GM21723 (cell line): Measurements from ENCODE around the gene LAMA1.

Source experiments
- ATAC-seq: cut with Tn5 transposase; IDR thresholded peaks from one replicate; pipeline ENCODE4 v1.9.1; 2021; ENCODE audit warnings: mild to moderate bottlenecking, moderate library complexity; ENCODE audit not compliant: unreplicated experiment

The LAMA1 gene

DNA sequence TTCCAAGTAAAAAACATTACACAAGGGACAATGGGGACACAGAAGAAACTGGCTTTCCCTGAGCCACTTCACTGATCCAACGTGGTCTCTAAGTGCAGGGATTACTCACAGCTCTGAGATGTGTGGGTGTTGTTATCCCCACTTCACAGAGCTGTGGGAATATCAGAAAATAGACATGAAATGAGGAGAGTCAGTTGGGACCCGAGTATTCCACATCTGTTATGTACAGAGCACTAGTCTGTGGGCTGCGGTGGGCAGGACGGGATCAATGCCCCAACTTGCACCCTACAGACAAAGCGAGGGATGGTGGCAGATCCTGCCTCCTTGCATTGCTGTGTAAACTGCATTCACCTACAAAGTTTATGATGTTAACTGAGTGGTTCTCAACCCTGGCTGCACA, 11.7 kb downstream of the LAMA1 start:
- no peak for ATAC-seq

DNA sequence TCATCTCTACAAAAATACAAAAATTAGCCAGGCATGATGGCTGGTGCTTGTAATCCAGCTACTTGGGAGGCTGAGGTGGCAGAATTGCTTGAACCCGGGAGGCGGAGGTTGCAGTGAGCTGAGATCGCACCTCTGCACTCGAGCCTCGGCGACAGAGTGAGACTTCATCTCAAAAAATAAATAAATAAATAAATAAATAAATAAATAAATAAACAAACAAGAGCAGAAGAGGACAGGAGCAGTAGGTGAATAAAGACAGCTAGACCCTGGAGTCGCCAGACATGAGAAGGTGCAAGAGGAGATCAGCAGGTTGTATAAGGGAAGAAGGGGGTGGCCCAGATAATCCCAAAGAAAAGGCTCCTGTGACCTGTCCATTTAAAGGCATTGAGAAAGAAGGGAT, 12.3 kb downstream of the LAMA1 start:
- ATAC-seq: no peak

DNA sequence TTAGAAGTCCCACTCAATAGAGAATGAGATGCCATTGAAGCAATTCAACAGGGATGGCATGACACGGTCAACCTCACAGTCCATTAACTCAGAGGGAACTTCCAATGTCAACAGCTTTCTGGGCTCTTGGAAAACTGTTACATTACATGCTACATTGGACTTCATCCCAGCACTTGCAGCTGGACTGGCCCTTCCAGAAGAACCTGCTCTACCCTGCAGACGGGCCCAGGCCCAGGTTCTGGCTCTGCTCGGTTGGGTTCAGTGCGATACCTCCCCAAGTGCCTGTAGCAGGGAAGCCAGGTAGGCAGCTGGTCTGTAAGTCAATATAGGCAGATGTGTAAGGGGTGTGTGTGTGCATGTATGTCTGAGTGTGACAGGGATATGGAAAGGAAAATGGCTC, 12.9 kb downstream of the LAMA1 start:
- ATAC-seq: no peak

DNA sequence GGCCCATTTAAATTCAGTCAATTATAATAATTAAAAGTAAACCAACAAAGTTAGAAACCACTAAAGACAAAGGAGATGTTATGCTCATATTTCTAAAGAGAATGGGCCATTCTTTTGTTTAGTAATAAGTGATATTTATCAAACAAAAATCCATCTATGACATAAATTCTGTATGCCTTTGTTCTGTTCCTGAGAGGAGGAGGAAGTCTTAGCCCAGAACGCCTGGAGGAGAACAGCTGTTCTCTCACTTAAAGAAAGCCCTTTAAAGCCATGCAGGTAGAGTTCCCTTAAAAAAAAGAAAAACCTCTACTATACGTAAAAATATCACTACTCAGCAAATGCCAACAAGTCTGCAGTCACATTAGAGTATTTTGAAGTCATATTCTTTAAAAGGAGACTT, 15.5 kb downstream of the LAMA1 start:
- ATAC-seq: no peak

DNA sequence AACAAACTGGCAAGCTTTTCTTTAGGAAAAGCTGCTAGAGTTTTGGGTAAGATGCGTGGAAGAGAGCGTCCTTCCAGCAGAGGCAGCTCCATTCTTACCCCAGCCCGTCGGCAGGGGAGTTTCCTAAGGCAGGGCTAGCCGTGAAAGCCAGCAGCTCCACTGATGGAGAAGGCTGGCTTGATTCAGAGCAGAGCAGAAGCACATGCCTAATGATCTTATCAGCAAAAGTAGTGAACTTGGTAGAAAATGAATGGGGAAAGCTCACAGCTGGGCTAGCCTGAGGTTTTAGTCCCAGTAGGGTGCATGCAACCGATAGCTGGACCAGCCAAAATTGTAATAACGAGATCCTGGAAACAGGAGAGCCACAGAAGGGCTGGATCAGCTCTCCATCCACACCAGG, 20.8 kb downstream of the LAMA1 start:
- ATAC-seq: no peak

DNA sequence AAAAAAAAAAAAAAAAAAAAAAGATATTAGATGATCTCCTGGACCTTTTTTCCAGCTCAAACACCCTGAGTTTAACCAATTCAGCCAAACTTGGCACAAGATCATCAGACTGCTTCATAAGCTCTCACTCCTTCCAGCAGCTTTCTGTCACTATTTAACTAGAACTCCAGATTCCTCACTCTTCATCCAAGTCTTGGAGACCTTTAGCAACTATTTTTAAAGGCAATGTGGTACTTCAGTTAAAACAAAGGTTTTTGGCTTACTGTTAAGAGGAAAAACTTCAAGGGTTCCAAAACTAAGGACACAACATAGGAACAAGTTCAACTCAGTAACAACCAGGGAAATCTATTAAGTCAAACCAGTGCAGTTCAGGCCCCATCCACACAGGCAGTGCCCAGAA, 23.2 kb downstream of the LAMA1 start:
- no peak for ATAC-seq

DNA sequence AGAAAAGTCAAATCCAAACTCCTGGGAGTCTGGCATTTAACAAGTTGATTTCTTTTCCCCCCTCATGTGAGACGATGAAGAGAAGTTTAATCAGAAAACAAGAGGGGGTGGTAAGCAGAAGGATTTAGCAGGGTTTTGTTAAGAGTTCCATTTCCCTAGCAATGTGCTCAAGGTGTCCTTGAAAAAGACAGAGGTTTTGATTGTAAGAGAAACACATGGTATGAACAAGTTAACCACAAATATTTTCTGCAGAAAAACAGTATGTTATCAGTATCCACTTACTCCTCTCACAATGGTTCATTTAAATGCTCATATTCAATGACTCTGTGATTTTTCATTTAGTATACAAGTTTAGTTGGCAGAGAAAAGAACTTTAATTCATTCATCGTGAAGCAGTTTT, 26.8 kb downstream of the LAMA1 start:
- no peak for ATAC-seq

DNA sequence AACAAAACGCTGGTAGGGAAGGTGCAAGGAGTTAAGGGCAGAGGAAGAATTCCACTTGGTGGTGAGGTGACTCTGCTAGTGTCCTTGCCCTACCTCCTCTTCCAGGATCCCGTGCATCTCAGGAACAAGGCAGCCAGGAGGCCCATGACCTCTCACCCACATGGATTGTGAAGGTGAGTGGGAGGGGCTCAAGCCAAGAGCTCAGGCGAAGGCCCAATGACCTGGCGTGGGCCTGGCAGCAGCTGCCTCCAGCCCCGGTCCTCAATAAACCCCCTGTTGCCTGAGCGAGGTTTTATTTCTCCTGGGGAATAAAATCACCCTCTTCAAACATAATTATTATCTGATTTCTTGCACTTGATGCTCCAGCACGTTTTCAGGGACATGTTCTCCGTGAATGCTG, 28.2 kb downstream of the LAMA1 start:
- no peak for ATAC-seq

DNA sequence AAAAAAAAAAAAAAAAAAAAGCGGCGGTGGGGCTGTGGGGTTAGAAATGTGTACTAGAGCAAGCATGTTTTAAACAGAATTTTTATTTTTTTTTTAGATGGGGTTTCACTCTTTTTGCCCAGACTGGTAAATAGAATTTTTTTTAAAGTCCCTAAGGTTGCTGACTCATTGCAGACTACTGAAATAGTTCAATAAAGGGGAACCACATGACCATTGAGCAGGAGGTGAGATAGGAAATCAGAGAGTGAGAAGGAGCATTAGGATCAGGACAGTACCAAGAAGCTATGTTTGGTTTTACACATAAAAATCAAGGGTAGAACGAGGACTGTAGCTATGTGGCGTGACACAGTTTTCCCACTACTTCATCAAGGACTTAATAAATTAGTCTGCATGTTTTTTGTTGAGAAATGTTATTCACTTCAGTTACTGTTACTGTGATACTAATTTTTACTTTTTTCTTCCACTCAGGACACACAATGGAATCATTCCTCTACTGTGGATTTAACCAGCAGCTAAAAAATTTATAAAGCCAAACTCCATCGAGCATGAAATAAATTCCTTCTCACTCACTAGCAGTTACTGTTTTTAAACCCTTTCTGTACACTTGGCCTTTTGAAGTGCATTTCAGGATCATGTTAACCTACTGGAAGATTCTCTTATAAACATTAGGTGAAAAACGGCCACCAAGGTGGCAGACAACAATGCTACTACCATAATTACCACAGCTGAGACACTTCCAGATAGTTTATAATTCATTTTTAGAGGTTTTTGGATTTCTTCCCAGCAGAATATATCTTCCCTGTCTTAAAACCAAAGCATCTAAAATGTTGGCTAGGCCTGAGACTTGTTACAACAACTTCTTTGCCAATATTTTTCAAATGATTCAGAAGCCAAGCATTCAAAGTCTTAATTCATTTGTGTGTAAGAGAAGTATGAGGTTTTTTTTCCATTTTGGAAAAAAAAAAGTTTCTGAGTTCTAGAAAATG, 33.2 kb downstream of the LAMA1 start:
- no peak for ATAC-seq

DNA sequence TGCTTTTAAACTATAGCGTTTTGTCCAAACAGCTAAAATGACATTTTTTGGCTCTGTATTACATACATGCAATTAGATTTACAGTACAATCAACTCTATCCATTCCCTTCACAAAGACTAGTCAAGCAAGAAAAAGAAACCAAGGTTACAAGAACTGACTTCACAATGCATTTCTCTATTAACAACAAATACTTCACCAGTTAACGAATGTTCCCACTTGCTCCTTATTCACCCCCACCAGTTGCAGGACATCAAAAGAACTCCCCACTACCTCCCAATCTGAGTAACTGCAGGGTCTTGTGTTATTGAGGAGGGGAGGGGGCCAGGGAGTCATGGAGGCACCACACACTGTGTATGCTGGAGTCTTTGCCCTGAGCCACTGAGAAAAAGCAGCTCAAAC, 34.9 kb downstream of the LAMA1 start:
- no peak for ATAC-seq

DNA sequence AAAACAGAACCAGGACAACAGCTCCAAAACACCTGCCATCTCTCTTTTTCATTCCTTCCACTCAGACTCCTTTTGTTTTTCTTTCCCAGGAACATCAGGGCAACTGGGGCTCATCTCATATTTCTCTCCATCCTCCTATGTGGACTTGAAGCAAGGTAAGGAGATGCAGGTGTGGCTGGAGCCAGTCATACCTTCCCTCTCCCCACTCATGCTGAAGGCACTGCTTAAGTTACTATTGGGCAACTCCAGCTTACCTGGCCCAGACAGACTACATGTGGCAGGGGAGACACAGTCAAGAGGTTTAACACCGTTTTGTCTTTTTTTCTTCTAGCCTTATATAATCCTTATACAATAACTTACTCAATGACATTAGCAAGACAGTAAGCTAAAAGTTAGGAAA, 38.4 kb downstream of the LAMA1 start:
- ATAC-seq: no peak

DNA sequence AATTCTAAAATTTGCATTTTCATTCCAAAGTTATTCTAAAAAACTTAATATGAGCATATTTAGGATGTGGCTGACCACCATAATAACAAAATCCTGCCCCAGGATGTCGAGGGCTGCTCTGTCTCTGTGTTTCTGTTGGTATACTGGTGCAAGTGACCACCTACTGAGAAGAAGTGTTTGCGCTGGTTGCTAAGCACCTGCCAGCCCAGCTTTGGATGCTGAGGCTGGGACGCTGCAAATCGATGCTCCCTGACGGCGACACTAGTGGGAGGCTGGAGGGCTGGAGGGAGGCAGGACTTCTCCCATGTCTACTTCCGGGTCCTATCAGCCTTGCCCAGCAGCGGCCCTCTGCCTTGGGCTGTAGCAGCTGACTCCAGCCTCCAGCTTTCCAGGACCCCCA, 45.0 kb downstream of the LAMA1 start:
- ATAC-seq: no peak

DNA sequence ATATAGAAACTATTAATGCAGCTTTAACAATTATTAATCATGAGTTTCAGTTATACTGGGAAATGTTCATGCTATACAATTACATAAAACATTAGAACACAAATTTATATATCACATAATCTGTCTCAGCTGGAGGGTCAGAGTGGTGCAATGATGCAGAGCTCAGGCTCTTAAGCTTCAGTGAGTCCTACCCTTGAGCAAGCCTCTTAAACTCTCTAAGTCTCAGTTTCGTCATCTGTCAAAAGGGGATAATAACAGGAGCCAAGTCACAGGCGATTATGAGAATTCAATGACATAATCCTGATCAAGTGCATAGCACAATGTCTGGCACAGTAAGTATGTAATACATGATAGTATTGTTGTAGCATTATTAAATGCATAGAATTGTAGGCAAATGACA, 46.0 kb downstream of the LAMA1 start:
- ATAC-seq: no peak

DNA sequence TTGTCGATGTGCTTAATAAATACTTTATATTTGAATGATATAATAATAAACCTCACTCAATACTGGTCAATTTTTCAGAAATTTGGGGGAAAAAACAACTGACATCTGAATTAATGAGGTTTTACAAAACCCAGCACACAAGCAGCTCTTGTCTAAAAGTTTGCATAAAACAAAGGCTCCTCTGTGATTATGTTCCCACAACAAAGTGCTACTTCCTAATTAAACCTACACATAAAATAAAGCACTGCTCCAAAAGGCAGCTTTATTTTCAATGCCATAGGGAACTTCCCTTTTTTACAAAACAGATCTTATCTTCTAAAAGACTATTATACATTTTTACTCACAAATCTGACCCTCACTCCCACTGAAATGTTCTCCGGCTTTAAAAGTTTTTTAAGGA, 47.1 kb downstream of the LAMA1 start:
- ATAC-seq: no peak

DNA sequence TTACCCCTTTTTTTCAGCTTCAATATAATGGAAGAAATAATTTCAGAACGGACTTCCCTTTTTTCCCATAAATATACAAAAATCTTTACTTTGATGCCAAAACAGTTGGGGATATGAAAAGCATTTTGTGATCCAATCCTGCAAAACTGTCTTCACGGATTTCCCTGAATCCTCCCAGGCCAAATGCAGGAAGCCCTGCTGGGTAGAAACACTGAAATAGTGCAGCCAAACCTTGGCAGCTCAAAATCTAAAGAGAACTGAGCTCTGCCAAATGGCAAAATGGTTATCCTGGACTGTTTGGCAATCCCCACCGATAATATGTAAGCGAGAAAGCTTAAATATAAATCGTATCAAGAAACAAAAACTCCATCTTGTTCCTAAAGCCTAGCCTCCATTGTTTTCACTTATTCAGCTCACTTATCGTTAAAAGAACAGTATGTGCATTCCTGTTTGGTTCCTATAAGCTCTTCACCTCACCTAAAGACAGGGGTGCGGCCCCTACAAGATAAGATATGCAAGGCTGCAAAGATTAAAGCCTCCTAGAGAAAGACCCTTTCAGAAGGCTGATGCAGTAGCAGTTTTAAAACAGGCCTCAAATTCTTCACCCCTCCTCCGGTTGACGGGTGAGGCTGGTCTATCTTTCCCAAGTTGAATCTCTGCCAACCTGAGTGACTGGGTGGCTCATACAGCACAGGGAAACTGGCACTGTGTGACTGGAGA, 48.6 kb downstream of the LAMA1 start:
- no peak for ATAC-seq

DNA sequence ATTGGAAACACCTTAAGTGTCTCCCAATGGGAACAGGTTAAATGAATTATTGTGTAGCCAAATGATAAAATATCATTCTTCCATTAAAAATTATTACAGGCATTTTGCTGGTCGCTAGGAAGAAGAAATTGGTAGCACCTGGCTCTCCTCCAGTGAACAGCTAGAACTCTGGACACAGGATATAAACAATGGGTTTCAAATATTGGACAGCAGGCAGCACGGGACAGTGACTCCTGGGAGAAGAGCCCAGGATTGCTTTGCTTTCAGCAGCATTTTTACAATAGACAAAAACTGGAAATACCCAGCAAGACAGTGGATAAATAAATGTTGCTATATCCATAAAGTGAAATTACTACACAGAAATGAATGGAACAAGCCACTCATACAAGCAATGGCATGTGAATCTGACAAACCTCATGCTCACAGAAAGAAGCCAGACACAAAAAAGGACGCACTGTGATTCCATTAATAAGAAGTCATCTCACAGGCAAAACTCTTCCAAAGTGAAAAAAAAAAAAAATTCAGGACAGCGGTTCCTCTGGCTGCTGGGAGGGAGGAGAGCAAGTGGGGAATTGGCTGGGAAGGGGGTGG, 50.5 kb downstream of the LAMA1 start:
- no peak for ATAC-seq

DNA sequence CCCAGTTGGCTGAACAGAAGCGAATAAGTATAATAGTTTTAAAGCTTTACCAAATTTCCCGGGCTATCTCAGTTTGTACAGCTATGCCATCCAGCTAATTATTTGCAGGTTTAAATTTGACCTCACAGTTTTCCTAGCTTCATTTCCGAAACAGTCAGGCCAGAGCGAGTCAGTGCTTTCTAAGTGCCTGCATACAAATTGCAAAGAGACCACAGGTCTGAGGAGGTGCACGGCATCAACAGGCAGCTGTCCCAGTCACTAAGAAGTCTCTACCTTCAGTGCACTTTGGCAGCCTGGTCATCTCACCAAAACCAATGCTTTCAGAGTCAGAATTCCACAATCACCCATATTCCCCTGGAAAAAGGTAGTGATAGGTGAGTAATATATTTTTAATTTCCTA, 51.9 kb downstream of the LAMA1 start:
- ATAC-seq: no peak

DNA sequence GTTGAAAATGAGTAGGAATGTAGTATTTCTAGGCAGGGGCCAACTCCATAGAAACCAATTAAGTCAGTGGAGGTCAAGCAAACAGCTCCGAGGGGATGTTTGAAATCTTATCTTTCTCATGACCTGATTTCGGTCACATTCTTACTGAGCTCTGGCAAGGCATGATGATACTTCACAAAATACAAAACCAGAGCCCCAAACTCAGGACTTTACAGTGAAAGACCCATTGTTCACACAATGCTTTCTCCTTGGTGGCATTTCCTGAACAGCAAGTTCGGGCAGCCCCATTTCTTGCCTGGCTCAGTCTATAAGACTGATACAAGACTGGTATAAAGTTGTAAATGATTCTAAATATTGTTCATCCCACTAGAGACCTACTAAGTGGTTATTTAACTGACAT, 53.3 kb downstream of the LAMA1 start:
- no peak for ATAC-seq

DNA sequence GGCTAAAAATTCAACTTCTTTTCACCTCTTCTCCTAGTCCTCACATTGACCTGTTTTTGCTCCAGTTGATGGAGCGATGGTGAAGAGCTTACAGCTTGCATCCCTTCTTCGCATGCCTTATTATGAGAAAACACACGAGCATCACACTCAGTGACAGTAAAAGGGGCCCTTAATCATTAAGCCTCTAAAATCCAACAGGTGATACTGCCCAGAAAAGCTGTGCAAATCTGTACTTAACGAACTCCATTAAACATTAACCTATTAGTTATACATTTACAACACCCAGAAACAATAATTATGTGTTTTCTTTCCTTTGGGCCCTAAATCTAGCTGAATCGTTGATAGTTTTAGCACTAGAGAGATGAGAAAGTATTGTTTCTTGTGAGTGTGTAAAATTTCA, 54.8 kb downstream of the LAMA1 start:
- ATAC-seq: no peak

DNA sequence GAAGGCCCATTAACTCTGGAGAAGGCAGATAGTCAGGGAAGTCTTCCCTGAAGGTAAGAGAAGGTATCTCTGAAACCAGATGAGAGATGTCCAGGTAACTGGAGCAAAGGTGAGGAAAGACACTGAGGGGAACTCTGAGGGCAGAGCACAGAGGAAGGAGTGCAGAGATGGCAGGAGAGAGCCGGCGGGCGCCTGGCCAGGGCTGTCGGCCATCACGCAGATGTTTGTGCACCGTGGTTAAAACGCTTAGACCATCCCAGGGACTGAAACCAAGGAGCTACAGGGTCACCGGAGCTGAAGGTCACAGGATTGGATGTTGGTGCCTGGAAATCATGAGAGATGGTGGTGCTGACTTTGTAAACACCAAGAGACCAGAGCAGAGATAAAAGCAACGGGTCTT, 55.4 kb downstream of the LAMA1 start:
- ATAC-seq: no peak

DNA sequence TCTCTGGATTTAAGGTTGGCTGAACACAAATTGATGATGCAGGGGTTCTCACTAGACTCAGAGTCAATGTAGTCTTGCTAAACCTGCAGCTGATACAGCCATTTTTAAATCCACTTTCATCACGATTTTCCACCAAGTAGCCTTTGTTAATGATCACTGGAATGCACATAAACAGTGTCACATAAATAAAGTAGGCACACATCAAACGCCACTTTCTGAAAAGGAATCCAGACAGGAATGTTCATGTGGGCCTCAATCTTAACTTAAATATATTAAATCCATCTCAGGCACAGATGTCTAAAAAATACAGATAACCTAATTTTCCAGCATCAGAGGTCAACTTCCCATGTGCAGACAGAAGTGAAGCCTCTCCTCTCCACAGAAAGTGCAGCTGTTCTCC, 58.3 kb downstream of the LAMA1 start:
- ATAC-seq: no peak

DNA sequence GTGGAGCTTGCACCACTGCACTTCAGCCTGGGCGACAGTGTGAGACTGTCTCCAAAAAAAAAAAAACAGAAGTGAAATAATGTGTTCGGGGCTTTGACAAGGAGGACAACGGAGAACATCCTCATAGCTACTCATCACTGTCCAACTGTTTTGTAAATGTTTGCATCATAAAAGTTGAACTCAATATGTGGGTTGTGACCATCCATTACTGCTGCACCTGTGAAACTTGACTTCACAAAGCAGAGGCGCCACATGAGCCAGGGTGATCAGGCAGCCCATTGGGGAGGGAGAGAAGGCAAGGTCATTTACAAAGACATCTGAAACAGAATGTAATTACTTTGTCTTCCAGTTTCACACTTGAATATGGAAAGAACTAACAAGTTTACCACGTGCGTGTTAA, 61.6 kb downstream of the LAMA1 start:
- ATAC-seq: no peak
